Measurements from ENCODE around the gene PTGS2. TPM values are rescaled to one million over a fixed set of nuclear protein-coding genes. Genes with fewer than 3 reads are reported as not detected.
"Not testable (repeated sequence)": the region's sequence is repeated elsewhere in the genome, so short reads cannot be mapped to it uniquely, and the experiment has no call there.

Gene PTGS2
- total RNA-seq, 1 donor from 2014 or later, result 1.1 TPM

DNA sequence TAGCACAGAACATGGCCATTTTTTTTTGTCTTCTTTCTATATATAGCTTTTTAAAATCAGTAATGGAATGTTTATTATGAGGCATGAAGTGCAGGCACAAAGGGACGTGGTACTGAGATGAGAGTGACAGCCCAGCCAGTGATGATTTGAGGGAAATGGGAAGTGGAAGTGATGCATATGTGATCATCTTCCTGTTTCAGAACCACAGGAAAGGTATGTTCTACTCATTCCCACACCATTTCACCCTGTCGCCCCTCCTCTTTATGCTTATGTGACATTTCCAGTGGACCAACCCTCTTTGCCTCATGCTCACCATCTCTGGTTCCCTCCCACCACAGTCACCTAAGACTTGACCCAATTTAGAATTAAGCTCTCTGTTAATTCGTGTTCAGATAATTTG, 24.3 kb downstream of the PTGS2 start:
- Mint-ChIP-seq H3K36me3 (ENCODE audit: low read depth) (no peaks in the 10 kb centered on the region), H3K27me3 (peaks cover 4% of the 10 kb centered on the region), H3K27ac (no peak overlapping the region), H3K9me3 (no peaks in the 10 kb centered on the region), H3K4me3 (no peak overlapping the region), H3K4me1 (no peaks in the 10 kb centered on the region)
- no peak for DNase-seq
- intact Hi-C loops (cut with micrococcal nuclease), result no loop called here

- Mint-ChIP-seq H3K36me3 (ENCODE audit: low read depth) (no peaks in the 10 kb centered on the region), H3K27ac (no peak overlapping the region), H3K9me3 (no peaks in the 10 kb centered on the region), H3K27me3 (peaks cover 4% of the 10 kb centered on the region), H3K4me1 (no peaks in the 10 kb centered on the region), H3K4me3 (no peak overlapping the region)
- no peak for DNase-seq
- intact Hi-C loops (cut with micrococcal nuclease), result no loop called here
These were observed 25.5 kb downstream of the PTGS2 start for GRCh38 chr1:186654741-186655140.

DNA sequence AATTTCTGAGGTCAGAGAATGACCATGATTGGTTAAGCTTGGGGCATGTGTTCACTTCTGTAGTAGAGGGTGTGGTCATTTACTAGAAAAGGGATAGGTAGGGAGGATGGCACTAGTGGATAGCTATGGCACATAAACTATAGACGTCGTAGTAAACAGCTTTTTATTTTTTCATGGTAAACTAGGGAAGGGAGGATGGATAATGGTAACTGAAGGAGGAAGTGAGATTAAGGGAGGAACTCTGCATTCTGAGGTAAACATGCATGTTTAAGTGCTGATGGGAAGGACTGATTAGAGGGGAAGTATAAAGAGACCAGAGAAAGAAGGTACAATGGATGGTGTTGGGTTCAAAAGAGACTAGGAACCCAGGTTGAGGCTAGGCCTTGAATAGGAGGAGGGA, 26.9 kb downstream of the PTGS2 start:
- Mint-ChIP-seq H3K4me1 (no peaks in the 10 kb centered on the region), H3K36me3 (ENCODE audit: low read depth) (no peaks in the 10 kb centered on the region), H3K9me3 (no peaks in the 10 kb centered on the region), H3K27me3 (peaks cover 4% of the 10 kb centered on the region), H3K27ac (no peak overlapping the region), H3K4me3 (no peak overlapping the region)
- intact Hi-C loops (cut with micrococcal nuclease), result no loop called here
- DNase-seq, result no peak

DNA sequence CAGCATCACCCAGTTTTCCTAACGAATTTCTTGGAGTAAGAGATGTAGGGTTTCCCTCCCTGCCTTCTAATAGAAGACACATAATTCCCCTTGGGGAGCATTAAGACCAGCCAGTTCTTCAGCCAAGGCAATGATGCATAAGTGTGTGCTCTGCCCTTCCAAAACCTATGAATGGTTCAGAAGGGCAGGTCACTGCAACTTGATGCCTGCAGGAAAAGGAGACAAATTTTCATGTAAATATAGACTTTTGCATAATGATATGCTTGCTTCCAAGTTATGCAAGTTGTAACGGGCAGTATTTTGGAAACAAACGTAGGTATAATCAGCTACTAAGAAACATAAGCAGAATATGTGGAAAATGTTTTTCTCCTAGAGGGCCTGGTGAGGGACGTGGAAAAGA, 31.6 kb downstream of the PTGS2 start:
- Mint-ChIP-seq H3K4me1 (no peaks in the 10 kb centered on the region), H3K27ac (no peak overlapping the region), H3K27me3 (peaks cover 7% of the 10 kb centered on the region), H3K36me3 (ENCODE audit: low read depth) (no peaks in the 10 kb centered on the region), H3K9me3 (no peaks in the 10 kb centered on the region), H3K4me3 (no peak overlapping the region)
- DNase-seq, result no peak
- intact Hi-C loops (cut with micrococcal nuclease), result no loop called here

DNA sequence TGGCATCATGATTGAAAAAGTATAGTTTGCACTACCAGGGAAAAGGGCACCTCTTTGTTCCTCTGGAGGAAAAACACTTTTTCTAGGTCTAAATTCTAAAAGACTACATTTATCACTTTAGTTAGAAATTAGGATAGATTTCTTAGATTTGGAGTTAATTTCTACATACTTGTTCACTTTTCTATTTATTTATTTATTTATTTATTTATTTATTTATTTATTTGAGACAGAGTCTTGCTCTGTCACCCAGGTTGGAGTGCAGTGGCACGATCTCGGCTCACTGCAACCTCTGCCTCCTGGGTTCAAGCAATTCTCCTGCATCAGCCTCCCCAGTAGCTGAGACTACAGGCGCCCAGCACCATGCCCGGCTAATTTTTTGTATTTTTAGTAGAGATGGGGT, 32.2 kb downstream of the PTGS2 start:
- H3K4me1 Mint-ChIP-seq; H3K27me3 Mint-ChIP-seq; H3K9me3 Mint-ChIP-seq; H3K36me3 Mint-ChIP-seq (ENCODE audit: low read depth); H3K27ac Mint-ChIP-seq; DNase-seq; H3K4me3 Mint-ChIP-seq; intact Hi-C loops (cut with micrococcal nuclease): not testable (repeated sequence)

DNA sequence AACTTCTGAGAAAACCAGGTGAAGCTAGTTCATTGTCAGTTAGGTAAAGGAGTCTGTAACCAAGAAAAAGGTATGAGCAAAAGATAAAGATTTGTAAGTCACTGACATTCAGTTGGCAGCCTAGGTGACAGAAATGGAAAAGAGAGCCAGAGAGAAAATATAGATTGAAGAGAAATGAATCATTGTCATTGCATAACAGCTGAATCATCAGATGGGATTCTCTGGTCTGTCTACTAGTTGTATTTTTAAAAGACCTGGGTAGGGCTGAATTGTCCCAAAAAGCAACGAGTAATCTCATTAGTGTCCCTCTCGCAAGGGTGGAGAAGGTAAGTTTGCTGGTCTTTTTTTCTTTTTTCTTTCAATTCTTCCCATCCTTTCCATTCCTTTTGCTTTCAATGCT, 36.6 kb downstream of the PTGS2 start:
- no peak for DNase-seq
- no peak overlapping the region for H3K4me3 Mint-ChIP-seq
- H3K4me1 Mint-ChIP-seq, result no peaks in the 10 kb centered on the region
- peaks cover 6% of the 10 kb centered on the region for H3K27me3 Mint-ChIP-seq
- H3K36me3 Mint-ChIP-seq (ENCODE audit: low read depth), result no peaks in the 10 kb centered on the region
- H3K9me3 Mint-ChIP-seq, result peaks cover 3% of the 10 kb centered on the region
- intact Hi-C loops (cut with micrococcal nuclease), result no loop called here
- no peak overlapping the region for H3K27ac Mint-ChIP-seq

- H3K4me3 Mint-ChIP-seq; H3K27me3 Mint-ChIP-seq; intact Hi-C loops (cut with micrococcal nuclease): not testable (repeated sequence)
These were observed 42.7 kb downstream of the PTGS2 start for GRCh38 chr1:186637567-186637966.

DNA sequence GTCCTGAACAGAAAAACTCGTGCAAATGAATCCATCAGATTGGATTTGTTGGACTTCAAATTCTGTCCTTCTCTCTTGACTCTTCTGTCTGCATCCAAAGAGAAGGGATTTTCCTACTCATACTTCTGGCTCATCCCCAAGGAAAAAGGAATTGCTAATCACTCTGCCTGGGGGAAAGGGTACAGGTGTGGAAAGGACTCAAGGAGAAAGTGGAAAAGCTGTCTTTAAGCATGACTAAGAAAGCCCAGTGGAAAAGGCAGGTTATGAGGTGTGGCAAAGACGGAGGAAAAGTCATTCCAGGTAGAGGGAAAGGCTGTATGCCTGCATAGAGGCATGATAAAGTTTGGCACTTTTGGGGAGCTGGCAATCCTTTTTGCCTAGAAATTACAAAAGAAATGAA, 43.4 kb downstream of the PTGS2 start:
- Mint-ChIP-seq H3K36me3 (ENCODE audit: low read depth) (no peaks in the 10 kb centered on the region), H3K27ac (no peak overlapping the region), H3K9me3 (peaks cover 3% of the 10 kb centered on the region), H3K4me3 (no peak overlapping the region), H3K27me3 (peaks cover 1% of the 10 kb centered on the region), H3K4me1 (no peaks in the 10 kb centered on the region)
- DNase-seq, result no peak
- intact Hi-C loops (cut with micrococcal nuclease), result no loop called here

More at GRCh38 chr1:186637567-186637966, 42.7 kb downstream of the PTGS2 start:
- H3K4me1 Mint-ChIP-seq; H3K36me3 Mint-ChIP-seq (ENCODE audit: low read depth); DNase-seq; H3K27ac Mint-ChIP-seq; H3K9me3 Mint-ChIP-seq: not testable (repeated sequence)

- H3K27me3 Mint-ChIP-seq, result peaks cover 4% of the 10 kb centered on the region
- no peaks in the 10 kb centered on the region for H3K36me3 Mint-ChIP-seq (ENCODE audit: low read depth)
- no peaks in the 10 kb centered on the region for H3K9me3 Mint-ChIP-seq
- no peak overlapping the region for H3K27ac Mint-ChIP-seq
- no peaks in the 10 kb centered on the region for H3K4me1 Mint-ChIP-seq
- intact Hi-C loops (cut with micrococcal nuclease), result no loop called here
- DNase-seq, result no peak
- no peak overlapping the region for H3K4me3 Mint-ChIP-seq
These were observed 45.7 kb downstream of the PTGS2 start for GRCh38 chr1:186634511-186634910.

GRCh38 chr1:186633116-186633515, 47.1 kb downstream of the PTGS2 start:
- Mint-ChIP-seq H3K4me3 (no peak overlapping the region), H3K27me3 (peaks cover 8% of the 10 kb centered on the region), H3K36me3 (ENCODE audit: low read depth) (no peaks in the 10 kb centered on the region), H3K4me1 (no peaks in the 10 kb centered on the region), H3K27ac (no peak overlapping the region), H3K9me3 (no peaks in the 10 kb centered on the region)
- DNase-seq, result no peak
- intact Hi-C loops (cut with micrococcal nuclease), result no loop called here

- Mint-ChIP-seq H3K9me3 (no peaks in the 10 kb centered on the region), H3K27ac (no peak overlapping the region), H3K4me3 (no peak overlapping the region), H3K27me3 (peaks cover 19% of the 10 kb centered on the region), H3K36me3 (ENCODE audit: low read depth) (no peaks in the 10 kb centered on the region), H3K4me1 (no peaks in the 10 kb centered on the region)
- intact Hi-C loops (cut with micrococcal nuclease), result no loop called here
- no peak for DNase-seq
These were observed 50.9 kb downstream of the PTGS2 start for GRCh38 chr1:186629341-186629740.

DNA sequence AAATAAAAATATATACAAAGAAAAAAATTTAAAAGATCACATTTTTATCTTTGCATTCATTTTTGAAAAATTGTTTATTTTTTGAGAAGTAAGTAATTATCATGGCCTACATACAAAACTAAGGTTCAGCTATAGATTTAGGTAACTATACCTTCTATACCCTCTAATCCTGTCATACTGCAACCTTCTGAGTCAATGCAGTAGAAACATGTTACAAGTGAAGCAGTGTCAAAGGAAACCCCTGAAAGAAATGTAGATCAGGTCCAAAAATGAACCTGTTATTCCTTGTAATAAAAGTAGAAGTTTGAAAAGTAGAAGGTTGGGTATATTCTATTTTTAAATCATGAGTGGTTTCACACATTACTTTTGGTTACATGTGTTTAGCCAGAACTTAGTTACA, 51.3 kb downstream of the PTGS2 start:
- Mint-ChIP-seq H3K4me3 (no peak overlapping the region), H3K36me3 (ENCODE audit: low read depth) (no peaks in the 10 kb centered on the region), H3K27ac (no peak overlapping the region), H3K4me1 (no peaks in the 10 kb centered on the region), H3K27me3 (peaks cover 19% of the 10 kb centered on the region), H3K9me3 (no peaks in the 10 kb centered on the region)
- DNase-seq, result no peak
- intact Hi-C loops (cut with micrococcal nuclease), result no loop called here

DNA sequence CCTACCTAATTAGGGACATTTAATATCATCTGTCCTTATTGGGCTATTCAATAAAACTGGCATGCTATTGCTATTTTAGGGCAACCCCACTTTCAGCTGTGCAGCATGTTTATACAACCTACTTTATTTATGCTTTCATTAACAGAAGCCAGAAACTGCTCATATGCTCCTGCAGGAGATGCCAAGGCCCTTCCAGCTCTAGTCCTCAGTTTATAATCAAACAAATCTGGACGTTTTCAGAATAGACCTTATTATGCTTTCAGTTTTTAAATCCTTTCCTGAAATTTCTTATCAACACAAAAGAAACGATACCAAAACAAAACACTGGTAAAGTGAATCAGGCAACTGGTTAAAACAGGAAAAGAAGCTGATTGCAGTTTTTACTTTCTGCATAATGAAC, 53.2 kb downstream of the PTGS2 start:
- Mint-ChIP-seq H3K36me3 (ENCODE audit: low read depth) (no peaks in the 10 kb centered on the region), H3K4me3 (no peak overlapping the region), H3K4me1 (peaks cover 3% of the 10 kb centered on the region), H3K27me3 (peaks cover 22% of the 10 kb centered on the region), H3K9me3 (no peaks in the 10 kb centered on the region), H3K27ac (no peak overlapping the region)
- no peak for DNase-seq
- intact Hi-C loops (cut with micrococcal nuclease), result no loop called here

- peaks cover 3% of the 10 kb centered on the region for H3K4me1 Mint-ChIP-seq
- H3K36me3 Mint-ChIP-seq (ENCODE audit: low read depth), result no peaks in the 10 kb centered on the region
- no peak overlapping the region for H3K4me3 Mint-ChIP-seq
- intact Hi-C loops (cut with micrococcal nuclease), result no loop called here
- peaks cover 22% of the 10 kb centered on the region for H3K27me3 Mint-ChIP-seq
- no peak for DNase-seq
- no peaks in the 10 kb centered on the region for H3K9me3 Mint-ChIP-seq
- H3K27ac Mint-ChIP-seq, result no peak overlapping the region
These were observed 53.8 kb downstream of the PTGS2 start for GRCh38 chr1:186626356-186626932.

DNA sequence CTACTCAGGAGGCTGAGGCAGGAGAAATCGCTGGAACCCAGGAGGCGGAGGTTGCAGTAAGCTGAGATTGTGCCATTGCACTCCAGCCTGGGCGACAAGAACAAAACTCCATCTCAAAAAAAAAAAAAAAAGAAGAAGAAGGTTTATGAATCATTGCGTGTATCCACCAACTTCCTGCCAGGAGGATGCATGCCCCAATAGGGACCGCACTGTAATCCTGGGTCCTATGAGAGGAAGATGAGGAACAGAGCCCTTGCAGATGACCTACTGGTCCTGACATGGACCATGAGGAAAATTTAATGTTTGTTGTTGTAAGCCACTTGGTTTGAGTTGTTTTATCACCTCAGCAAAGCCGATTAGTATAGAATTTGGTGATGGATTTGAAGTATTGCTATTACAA, 56.7 kb downstream of the PTGS2 start:
- Mint-ChIP-seq H3K27me3 (peaks cover 14% of the 10 kb centered on the region), H3K27ac (no peak overlapping the region), H3K36me3 (ENCODE audit: low read depth) (no peaks in the 10 kb centered on the region), H3K9me3 (no peaks in the 10 kb centered on the region), H3K4me3 (no peak overlapping the region), H3K4me1 (peaks cover 15% of the 10 kb centered on the region)
- intact Hi-C loops (cut with micrococcal nuclease), result no loop called here
- DNase-seq, result no peak
